Psoas muscle (tissue), 8 donors: ENCODE results near the gene RPL13. TPM values are rescaled to one million over a fixed set of nuclear protein-coding genes. Genes with fewer than 3 reads are reported as not detected.
A peak's percentile ranks its signal among the peaks of the same experiment; 100 is the strongest.

Experiments used
- ATAC-seq, 4 donors: fragments of 200-7000 bp; cut with Tn5 transposase; one replicate each; pipeline ENCODE4 v1.9.1; 2020; ENCODE audit warnings: moderate library complexity in 3 of 4, mild to moderate bottlenecking in 2 of 4
- DNase-seq, 2 donors: peaks; one replicate each; pipeline ENCODE4 v3.0.0-alpha.2; 2020
- H3K27ac ChIP-seq: fragments of 200-600 bp; one replicate; pipeline ENCODE4 v1.8.0; 2022
- H3K27me3 ChIP-seq, 3 donors: fragments of 200-600 bp in 1 of 3; one replicate each; pipeline versions ENCODE4 v1.6.1 to v1.8.0; 2013 to 2022; ENCODE audit warnings: low read length in 2 of 3, mild to moderate bottlenecking in 2 of 3, moderate library complexity in 1 of 3; ENCODE audit not compliant: insufficient read depth in 3 of 3
- H3K36me3 ChIP-seq, 2 donors: fragments of 200-600 bp in 1 of 2; one replicate each; pipeline versions ENCODE4 v1.6.1 to v1.8.0; 2013 to 2022; ENCODE audit warnings: low read depth in 1 of 2, mild to moderate bottlenecking in 1 of 2, moderate library complexity in 1 of 2; ENCODE audit not compliant: insufficient read depth in 1 of 2
- H3K4me1 ChIP-seq: fragments of 200-600 bp; one replicate; pipeline ENCODE4 v1.8.0; 2022
- H3K4me3 ChIP-seq: fragments of 200-600 bp; one replicate; pipeline ENCODE4 v1.8.0; 2022; ENCODE audit warnings: mild to moderate bottlenecking
- H3K9me3 ChIP-seq: fragments of 200-600 bp; one replicate; pipeline ENCODE4 v1.8.0; 2022
- CTCF ChIP-seq: fragments of 200-600 bp; IDR thresholded peaks from one replicate; pipeline ENCODE4 v1.8.0; 2022; ENCODE audit warnings: antibody characterized with exemption
- WGBS, 3 donors: extraction: QIAGEN DNeasy Blood & Tissue Kit; methylation state at CpG; one replicate each; pipeline versions ENCODE4 v1.1.6 to v1.1.7; 2013; 5-methylcytosine and 5-hydroxymethylcytosine counted together
- intact Hi-C, 2 donors: fragments of 100-400 bp; cut with DNase I; formaldehyde crosslinking; loops; one replicate each; pipeline versions ENCODE4 v1.11.0 to v1.14.2; 2022
- polyA plus RNA-seq, 3 donors: library from polyadenylated mRNA; stranded (reverse); fragments of 200-250 nt; gene quantifications; one replicate each; pipeline ENCODE4 v1.2.3, GENCODE V29; 2013
- total RNA-seq, 4 donors: library from RNA; stranded (reverse); fragmentation: NEBNext Ultra II Directional in 2 of 4; extraction: Animal tissue kit (Norgen Biotek cat#: 25700) in 2 of 4; gene quantifications; one replicate each; pipeline versions ENCODE4 v1.2.1 to v1.2.4, GENCODE V29; 2021 to 2023
- donor health status: healthy with polysubstance abuse.
- donor health status: DM: no; HTN: no; CAD: no; lungs with moderate emphysema.
- donor health status: Bipolar disorder and iron deficiency.
- donor health status: healthy.
- donor health status: DM: yes; HTN: yes; CAD: no.
- donor health status: DM: no; HTN: no; CAD: no.
- donor health status: DM: no; HTN: no; CAD: no.
- donor health status: DM: yes; HTN: yes; CAD: no.

RPL13 gene
- total and polyA plus RNA-seq, 7 donors, result 1,039 to 7,334 (median 1,769) TPM

GRCh38 chr16:89541792-89542191 is 18.7 kb upstream of the RPL13 start:
- intact Hi-C loops, result no loop called here
- Histone ChIP-seq H3K27ac (no peak overlapping the region), H3K27me3 (no peaks in the 10 kb centered on the region), H3K9me3 (no peaks in the 10 kb centered on the region), H3K4me1 (no peaks in the 10 kb centered on the region), H3K4me3 (no peak overlapping the region), H3K36me3 (peaks cover 0 to 84% of the 10 kb centered on the region in 2 donors)
- no peak for TF ChIP-seq CTCF
- WGBS, 3 donors, result 83 to 96% (median 93%) methylated on average over 17 to 21 of the region's 21 CpGs
- no peak for DNase-seq
- ATAC-seq, result peak in 1 of 4 donors; percentile 16

- ATAC-seq (no peak), DNase-seq (no peak)
- Histone ChIP-seq H3K27me3 (no peaks in the 10 kb centered on the region), H3K4me1 (no peaks in the 10 kb centered on the region), H3K36me3 (peaks cover 2 to 84% of the 10 kb centered on the region in 2 donors), H3K4me3 (no peak overlapping the region), H3K27ac (no peak overlapping the region), H3K9me3 (no peaks in the 10 kb centered on the region)
- TF ChIP-seq CTCF, result no peak
- intact Hi-C loops, result no loop called here
- WGBS, 3 donors, result 88 to 90% (median 89%) methylated on average over 11 of the region's 11 CpGs
Measured at GRCh38 chr16:89544113-89544512, 16.4 kb upstream of the RPL13 start.

GRCh38 chr16:89544713-89545043 is 15.8 kb upstream of the RPL13 start:
- TF ChIP-seq CTCF, result no peak
- 84 to 88% (median 85%) methylated on average over 13 of the region's 13 CpGs for WGBS, 3 donors
- DNase-seq, result no peak

GRCh38 chr16:89545044-89545830 is 15.2 kb upstream of the RPL13 start:
- peaks cover 2 to 87% of the 10 kb centered on the region in 2 donors for H3K36me3 ChIP-seq
- ATAC-seq (no peak), DNase-seq (no peak)
- H3K4me1 ChIP-seq, result no peaks in the 10 kb centered on the region
- no peak overlapping the region for H3K27ac ChIP-seq
- H3K4me3 ChIP-seq, result no peak overlapping the region
- intact Hi-C loops, result no loop called here
- H3K9me3 ChIP-seq, result no peaks in the 10 kb centered on the region
- WGBS, 3 donors, result 89 to 92% (median 91%) methylated on average over 17 of the region's 17 CpGs
- TF ChIP-seq CTCF, result no peak
- no peaks in the 10 kb centered on the region for H3K27me3 ChIP-seq

More at GRCh38 chr16:89544713-89545043, 15.8 kb upstream of the RPL13 start:
- H3K36me3 ChIP-seq, result peaks cover 2 to 86% of the 10 kb centered on the region in 2 donors
- ATAC-seq, result no peak
- intact Hi-C loops, result no loop called here
- H3K27ac ChIP-seq, result no peak overlapping the region
- no peaks in the 10 kb centered on the region for H3K4me1 ChIP-seq
- H3K4me3 ChIP-seq, result no peak overlapping the region
- H3K27me3 ChIP-seq, result no peaks in the 10 kb centered on the region
- no peaks in the 10 kb centered on the region for H3K9me3 ChIP-seq
